H1 (cell line): Measurements from ENCODE around the gene MYG1. TPM values are rescaled to one million over a fixed set of nuclear protein-coding genes. Genes with fewer than 3 reads are reported as not detected.

Source experiments
- POLR2AphosphoS5 ChIP-seq: IDR thresholded peaks from 2 replicates; pipeline ENCODE4 v1.6.1; 2011; ENCODE audit warnings: low read depth, low read length
- polyA plus RNA-seq, 7 experiments: library from polyadenylated mRNA; depleted of rRNA in 3 of 7; stranded (reverse) in 5 of 7; unstranded in 2 of 7; fragments of >200 nt in 5 of 7; fragments of 200-250 nt in 2 of 7; gene quantifications; 1 replicate in 5 of 7; 2 replicates in 1 of 7; 4 replicates in 1 of 7; pipeline versions ENCODE4 v1.2.1 to v1.2.3, GENCODE V29; 2011 to 2013; ENCODE audit warnings: missing spikeins in 2 of 7, mixed read lengths in 2 of 7
- total RNA-seq: library from RNA; stranded (reverse); fragmentation: NEBNext Ultra II Directional; extraction: Animal tissue kit (Norgen Biotek cat#: 25700); gene quantifications from 2 replicates; pipeline ENCODE4 v1.2.1, GENCODE V29; 2021

MYG1 gene
- total and polyA plus RNA-seq, 2 of the 8 experiments (the other 6 are each of a cell fraction or from before 2014, with no cell fraction given), result 83.3 to 104 TPM

- TF ChIP-seq POLR2AphosphoS5, result no peak
Measured at GRCh38 chr12:53288322-53288721, 11.2 kb upstream of the MYG1 start (continued).
